ENCODE data around the gene DTWD2.
"Not testable (repeated sequence)": the region's sequence is repeated elsewhere in the genome, so short reads cannot be mapped to it uniquely, and the experiment has no call there.

Gene DTWD2

DNA sequence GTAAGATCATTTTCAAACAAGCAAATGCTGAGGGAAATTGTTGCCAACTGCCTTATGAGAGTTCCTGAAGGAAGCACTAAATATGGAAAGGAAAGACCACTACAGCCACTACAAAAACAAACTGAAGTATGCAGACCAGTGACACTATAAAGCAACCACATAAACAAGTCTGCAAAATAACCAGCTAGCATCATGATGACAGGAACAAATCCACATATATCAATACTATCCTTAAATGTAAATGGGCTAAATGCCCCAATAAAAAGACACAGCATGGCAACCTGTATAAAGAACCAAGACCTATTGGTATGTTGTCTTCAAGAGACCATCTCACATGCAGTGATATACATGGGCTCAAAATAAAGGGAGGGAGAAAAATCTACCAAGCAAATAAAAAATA lies 113.2 kb downstream of the DTWD2 start:
- no peak for DNase-seq (ENCODE audit: low read depth in 2 of 2)

DNA sequence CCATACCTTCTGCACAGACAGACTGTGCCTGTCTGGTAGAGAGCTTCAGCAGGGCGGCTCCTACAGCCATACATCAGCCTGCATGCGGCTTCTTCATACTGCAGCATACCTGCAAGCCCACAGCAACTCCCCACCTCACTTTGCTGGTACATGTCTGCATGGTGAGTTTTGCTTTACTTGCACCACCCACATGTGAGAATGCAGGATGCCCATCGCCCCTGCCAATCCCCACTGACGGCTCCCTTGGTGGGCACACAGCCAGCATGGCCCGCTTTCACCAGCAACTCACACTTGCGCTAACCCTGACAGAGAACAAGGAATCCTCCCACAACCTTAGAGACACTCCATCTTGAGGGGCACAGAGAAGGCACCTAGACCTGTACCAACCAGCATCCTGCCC lies 114.9 kb downstream of the DTWD2 start:
- DNase-seq (ENCODE audit: low read depth in 2 of 2) = no peak

DNA sequence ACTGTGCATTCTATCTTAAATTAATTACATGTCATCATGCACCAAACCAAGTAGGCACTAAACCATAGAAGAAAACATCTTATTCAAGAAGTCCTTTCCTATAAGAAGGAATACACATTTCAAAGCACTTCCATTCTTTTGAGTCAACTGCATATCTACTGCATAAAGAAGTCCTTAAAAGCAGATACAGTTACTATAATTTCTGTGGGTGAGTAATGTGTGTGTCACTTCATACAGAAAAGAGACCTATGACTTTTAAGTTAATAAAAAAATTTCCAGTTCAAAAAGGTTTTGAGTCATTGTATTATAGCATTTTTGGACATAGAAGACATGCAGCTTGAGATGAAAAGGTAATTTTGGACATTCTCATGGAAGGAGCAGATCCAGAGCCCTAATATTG lies 125.0 kb downstream of the DTWD2 start:
- no peak for DNase-seq (ENCODE audit: low read depth in 2 of 2)

DNA sequence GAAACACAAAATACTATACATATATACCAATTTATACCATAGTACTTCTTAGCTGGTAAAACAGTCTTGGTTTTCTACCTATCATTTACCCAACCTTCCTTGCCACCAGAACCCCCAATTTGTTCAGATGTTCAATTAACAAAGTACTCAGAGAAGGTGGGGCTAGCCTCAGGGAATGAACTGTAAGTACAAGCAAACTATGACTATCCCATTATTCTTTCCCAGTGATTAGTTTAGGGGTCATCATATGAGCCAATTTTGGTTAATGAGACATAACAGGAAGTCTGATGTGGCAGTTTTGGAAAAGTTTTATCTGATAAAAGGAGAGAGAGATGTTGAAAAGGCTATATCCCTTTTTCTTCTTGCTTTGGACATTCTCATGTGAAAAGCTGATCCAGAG lies 125.8 kb downstream of the DTWD2 start:
- DNase-seq (ENCODE audit: low read depth in 2 of 2) = no peak

DNA sequence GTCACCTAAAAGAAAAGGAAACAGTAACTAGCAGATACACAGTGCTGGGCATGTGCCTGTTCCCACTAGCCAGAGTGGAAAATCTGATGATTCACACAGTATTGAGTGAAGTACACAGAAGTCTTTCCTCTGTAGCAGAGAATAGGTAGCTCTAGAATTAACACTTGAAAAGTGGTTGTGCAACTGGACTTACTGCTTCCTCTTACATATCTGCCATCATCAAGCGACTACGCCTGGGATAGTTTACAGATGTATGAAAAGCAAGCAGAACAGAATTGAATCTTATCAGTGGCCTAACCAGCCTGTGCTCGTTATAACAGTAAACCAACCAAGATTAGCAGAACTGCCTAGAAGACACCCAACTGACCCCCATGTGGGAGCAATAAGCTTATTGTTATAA lies 130.6 kb downstream of the DTWD2 start:
- no peak for DNase-seq (ENCODE audit: low read depth in 2 of 2)

DNA sequence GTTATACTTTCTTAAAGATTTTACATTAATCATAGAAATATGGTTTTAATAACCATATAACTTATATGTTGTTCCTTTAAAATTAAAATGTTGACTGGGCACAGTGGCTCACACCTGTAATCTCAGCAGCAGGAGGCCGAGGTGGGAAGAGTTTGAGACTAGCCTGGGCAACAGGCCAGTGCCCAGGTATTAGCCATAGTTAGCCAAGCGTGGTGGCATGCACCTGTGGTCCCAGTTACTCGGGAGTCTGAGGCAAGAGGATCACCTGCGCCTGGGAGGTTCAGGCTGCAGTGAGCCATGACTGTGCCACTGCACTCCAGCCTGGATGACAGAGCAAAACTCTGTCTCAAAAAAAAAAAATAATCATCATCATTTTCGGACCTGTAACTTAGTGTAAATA lies 133.5 kb downstream of the DTWD2 start:
- DNase-seq (ENCODE audit: low read depth in 2 of 2) = no peak

DNA sequence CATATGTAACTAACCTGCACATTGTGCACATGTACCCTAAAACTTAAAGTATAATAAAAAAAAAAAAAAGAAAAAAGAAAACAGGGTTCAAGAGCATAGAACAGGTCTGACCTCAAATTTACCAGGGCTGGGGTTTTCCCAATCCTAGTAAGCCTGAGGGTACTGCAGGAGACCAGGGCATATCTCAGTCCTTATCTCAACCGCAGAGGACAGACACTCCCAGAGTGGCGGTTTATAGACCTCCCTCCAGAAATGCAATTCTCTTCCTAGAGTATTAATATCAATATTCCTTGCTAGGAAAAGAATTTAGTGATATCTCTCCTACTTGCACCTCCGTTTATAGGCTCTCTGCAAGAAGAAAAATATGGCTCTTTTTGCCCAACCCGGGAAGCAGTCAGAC lies 136.6 kb downstream of the DTWD2 start:
- DNase-seq (ENCODE audit: low read depth in 2 of 2) = not testable (repeated sequence)

DNA sequence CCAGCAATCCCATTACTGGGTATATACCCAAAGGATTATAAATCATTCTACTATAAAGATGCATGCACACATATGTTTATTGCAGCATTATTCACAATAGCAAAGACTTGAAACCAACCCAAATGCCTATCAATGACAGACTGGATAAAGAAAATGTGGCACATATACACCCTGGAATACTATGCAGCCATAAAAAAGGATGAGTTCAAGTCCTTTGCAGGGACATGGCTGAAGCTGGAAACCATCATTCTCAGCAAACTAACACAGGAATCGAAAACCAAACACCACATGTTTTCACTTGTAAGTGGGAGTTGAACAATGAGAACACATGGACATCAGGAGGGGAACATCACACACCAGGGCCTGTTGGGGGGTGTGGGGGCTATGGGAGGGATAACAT lies 138.8 kb downstream of the DTWD2 start:
- not testable (repeated sequence) for DNase-seq (ENCODE audit: low read depth in 2 of 2)

DNA sequence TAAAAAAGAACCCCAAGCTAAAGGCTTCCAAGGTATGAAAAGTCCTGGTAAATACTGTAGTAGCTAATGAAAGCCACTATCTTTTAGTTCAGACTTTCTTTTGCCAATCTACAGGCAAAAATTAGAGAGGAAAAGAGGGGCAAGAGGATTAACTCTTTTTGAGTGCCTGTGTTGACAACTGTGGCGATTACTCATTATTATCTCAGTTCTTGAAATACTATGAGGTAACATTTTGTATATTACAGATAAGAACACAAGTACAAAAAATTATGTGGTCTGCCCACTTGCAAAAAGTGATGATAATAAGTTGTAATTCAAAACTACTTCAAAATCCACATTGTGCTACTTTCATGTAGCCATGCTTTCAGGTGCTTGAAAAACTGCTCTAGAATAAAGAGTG lies 144.0 kb downstream of the DTWD2 start:
- no peak for DNase-seq (ENCODE audit: low read depth in 2 of 2)

DNA sequence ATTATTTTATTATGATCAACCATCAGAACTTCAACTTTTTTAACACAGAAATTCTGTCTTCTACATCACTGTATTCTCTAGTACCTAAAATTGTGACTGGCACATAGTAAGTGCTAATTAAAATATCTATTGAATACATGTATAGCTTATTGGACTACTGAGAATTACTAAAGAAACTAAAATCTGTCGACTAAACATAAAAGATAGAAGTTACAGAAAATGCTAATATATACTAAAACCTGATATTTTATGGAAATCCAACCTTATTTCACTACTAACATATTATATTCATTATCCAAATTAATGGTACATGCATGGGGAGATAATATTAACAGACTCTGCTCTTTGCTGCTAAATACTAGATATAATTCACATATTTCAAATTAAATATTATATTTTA lies 153.6 kb downstream of the DTWD2 start:
- no peak for DNase-seq (ENCODE audit: low read depth in 2 of 2)

DNA sequence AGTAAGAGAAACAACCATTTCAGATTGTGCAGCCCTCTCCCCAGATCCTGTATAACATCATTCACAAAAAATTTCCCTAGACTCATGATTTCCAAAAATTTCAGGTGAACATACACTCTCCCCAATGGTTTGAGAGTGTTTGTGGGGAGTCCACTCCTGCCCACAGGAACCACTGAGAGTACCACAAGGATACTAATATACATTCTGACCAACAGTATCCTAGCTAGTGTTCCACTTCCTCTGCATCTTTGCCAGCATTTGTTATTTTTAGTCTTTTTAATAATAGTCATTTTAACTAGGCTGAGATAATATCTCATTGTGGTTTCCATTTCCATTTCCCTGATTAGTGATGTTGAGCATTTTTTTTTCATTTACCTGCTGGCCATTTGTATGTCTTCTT lies 155.4 kb downstream of the DTWD2 start:
- no peak for DNase-seq (ENCODE audit: low read depth in 2 of 2)

DNA sequence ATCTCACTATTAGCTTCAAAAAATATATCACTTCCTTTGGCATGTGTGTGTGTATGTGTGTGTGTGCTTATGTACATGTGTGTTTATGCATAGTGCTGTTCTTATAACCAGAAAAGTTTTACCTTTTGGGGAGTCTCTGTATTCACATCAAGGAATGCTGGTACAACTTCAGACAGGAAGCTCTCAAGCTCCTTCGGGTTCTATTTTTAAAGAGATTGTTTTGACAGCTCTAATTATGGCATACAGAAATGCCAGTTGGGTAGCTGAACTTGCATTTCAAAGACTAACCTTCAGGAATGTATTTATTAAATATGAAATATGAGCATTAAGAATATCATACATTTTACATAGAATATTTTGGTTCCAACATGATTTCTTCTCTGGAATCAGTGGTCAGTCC lies 163.1 kb downstream of the DTWD2 start:
- no peak for DNase-seq (ENCODE audit: low read depth in 2 of 2)

DNA sequence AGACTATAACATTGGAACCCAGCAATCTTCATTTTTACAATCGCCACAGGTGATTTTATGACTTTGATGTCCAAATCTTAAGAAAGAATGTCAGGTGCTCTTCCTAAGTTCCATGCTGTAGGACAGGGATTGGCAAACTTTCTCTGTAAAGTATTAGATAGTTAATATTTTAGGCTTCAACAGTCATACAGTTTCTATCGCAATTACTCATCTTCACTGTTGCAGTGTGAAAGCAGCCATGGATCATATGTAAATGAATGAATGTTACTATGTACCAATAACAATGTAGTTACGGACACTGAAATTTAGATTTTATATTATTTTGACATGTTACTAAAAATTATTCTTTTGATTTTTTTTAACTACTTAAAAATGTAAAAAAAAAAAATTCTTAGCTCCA lies 169.7 kb downstream of the DTWD2 start:
- no peak for DNase-seq (ENCODE audit: low read depth in 2 of 2)

DNA sequence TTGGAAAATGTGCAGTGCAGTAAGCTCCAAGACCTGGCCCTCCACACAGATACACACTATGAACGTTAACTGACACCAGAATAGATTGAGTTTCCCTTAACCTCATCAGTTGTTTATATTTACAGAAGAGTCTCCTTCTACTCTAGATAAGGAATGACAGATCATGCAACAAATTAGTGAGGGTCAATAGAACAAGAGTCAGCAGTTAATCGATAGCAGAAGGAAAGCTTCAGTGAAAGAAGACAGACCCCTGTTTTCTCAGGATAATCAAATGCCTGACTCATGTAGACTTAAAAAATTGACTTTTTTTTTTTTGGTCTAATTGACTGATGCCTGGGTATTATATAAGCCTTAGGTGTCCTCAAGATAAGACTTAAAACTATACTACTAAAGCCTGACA lies 179.9 kb downstream of the DTWD2 start:
- no peak for DNase-seq (ENCODE audit: low read depth in 2 of 2)

DNA sequence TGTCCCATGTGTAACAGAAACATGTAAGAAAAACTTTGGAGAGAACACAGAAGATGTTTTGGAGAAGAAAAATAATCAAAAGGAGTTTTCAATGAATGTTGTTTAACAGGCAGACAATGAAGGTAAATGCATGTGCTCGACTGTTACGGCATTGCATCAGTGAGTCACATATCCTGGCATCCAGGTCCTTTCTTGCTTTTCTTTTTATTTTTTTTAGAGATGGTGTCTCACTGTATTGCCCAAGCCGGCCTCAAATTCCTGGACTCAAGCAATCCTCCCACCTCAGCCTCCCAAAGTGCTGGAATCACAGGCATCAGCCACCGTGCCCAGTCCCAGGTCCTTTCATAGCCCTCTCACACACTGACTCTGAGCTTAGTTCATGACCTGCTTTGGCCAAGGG lies 181.8 kb downstream of the DTWD2 start:
- DNase-seq (ENCODE audit: low read depth in 2 of 2) = no peak

DNA sequence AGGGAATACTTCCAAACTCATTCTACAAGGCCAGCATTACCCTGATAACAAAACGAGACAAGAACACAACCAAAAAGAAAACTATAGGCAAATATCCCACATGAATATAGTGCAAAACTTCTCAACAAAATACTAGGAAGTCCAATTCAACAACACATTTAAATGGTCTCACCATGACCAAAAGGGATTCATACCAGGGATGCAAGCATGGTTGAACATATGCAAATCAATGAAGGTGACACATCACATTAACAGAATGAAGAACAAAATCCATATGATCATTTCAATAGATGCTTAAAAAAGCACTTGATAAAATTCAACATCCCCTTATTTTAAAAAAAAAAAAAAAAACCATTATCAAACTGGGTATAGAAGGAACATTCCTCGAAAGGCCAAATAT lies 186.0 kb downstream of the DTWD2 start:
- DNase-seq (ENCODE audit: low read depth in 2 of 2) = no peak

DNA sequence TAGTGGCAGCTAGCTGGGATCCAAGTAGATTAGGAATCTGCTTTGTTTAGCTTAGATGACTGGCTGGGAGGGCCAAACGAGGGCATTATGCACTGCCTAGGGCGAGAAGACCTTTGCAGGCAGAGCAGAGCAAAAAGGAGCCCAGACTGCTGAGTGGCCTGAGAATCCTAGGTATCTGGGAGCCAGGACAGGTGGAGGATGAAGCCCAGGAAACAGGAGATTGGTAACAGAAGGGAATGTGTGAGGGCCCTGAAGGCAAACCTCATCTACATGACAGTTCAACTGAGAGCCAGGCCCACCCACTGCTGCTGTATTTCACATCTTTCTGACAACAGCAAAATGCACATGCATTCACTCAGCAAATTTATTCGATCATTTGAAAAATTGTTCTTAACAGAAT lies 192.3 kb downstream of the DTWD2 start:
- DNase-seq (ENCODE audit: low read depth in 2 of 2) = no peak

DNA sequence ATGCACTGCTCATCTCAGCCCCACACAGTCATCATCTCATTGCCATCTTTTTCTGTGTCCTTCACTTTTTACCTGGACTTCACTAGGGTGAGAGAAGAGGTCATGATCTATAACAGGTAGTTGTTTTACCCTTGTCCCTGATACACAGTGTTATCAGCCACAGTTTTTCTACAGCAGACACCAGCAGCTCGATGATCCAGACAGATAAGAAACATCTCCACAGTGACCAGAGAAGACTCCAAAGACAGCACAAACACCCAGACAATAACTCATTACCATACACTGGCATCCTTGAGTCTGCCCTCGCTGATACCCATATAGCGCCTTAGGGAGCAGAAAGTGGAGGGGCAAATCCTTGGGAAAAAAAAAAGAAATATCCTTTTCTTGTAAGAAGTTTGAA lies 194.1 kb downstream of the DTWD2 start:
- no peak for DNase-seq (ENCODE audit: low read depth in 2 of 2)

DNA sequence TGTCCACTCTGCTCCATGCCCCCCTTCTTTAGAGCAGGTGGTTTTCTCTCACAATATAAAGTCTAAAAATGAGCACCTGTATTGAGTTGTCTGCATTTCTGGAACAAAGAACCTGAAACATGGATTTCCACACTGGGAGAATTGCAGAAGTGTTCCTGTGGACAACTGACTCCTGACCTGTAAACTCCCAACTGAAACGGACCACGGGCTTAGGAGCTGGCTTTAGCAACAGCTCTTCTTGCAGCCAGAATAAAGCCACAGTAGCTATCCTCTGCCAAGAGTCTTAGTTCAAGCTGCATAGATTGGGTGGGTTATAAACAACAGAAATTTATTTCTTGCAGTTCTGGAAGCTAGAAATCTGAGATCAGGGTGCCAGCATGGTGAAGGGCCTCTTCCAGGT lies 194.7 kb downstream of the DTWD2 start:
- DNase-seq (ENCODE audit: low read depth in 2 of 2) = no peak

DNA sequence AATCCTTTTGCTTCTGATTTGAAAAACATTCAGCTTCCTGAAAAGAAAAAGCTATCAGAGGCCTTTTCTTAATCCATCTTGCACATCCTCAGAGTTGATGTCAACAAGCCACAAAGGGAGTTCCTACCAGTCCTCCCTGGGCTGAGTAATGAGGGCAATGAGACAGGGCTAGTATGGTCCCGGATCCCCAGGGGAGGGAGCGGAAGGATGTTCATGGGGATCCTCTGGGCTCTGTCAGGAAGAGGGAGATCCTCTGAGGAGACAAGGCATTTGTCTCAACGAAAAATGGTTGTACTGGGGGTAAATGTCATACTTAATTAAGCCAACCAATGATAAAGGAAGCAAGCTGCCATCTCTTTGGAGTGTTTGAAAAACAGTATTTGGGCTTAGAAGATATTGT lies 195.3 kb downstream of the DTWD2 start:
- DNase-seq (ENCODE audit: low read depth in 2 of 2) = no peak

DNA sequence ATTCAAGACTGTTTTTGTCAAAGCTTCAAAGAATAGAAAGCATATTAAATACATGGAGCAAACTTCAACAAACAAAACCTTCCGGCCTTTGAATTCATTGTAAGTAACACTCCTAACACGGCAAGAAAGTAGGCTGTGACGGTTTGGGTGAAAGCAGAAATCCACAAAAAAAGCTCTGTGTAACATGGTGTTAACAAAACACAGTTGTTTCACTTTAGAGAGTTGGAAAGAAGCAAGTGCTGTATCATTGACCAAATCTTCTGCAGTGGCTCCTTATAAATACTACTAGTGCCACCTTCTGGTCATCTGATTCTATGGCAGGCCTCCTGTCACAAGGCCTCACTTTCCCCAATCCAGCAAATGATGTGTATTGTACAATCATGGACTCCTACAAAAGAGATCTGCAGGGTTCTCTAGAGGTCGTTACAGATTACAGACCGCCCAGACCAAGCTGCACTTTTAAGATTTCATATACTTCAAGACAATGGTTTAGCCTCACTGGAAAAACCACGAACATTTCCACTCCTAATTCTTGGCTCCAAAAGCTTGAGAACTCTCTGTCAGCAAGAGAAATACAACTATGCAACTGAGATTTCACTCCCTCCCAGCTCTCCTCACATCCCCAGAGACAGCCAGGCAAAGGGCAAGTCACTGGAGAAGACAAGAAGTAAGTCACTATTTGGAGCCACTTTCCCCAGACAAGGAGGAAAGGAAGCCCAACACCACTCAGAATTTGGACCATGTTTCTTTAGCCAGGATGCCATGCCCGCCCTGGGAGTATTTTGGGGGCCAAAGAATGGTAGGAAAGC lies 196.2 kb downstream of the DTWD2 start:
- DNase-seq (ENCODE audit: low read depth in 2 of 2) = no peak

DNA sequence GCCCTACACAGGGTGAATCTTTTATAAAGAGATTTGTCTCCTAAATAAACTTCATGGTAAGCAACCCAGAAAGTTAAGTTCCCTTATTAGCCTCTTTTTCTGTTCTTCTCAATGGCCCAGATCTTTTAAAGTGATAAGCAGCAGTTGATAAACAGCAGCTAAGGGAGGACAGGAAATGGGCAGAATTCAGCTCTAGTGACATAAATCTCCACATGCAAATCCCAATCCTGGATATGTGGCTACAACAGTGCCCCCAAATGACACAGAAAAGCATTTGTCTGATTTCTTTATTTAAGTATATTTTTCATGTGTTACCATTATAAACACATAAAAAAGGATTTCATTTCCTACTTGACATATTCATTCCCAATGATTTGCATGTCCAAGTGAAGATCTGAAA lies 199.0 kb downstream of the DTWD2 start:
- DNase-seq (ENCODE audit: low read depth in 2 of 2) = no peak

DNA sequence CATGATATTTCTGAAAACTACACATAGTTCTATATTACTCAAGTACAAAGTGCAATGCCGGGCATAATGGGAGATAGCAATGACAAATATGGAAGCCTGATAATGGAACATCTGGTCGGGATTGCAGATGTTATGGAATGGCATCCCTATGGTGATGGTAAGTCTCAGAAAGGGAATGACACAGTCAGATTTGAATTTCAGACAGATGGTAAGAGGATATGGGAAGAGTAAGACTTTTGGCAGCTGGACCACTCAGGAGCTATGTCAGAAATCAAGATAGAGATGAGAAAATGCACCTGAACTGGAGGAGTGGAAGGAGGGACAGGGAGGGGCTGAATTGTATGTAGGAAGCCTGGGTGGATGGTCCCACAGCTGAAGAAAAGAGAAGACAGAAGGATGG lies 200.0 kb downstream of the DTWD2 start:
- DNase-seq (ENCODE audit: low read depth in 2 of 2) = no peak
